HepG2 (cell line): ENCODE measurements around the gene CPVL. TPM values are rescaled to one million over a fixed set of nuclear protein-coding genes. Genes with fewer than 3 reads are reported as not detected.

Source experiments
- ATAC-seq: fragments of 200-7000 bp; cut with Tn5 transposase; 3 replicates; pipeline ENCODE4 v1.9.1; 2020; ENCODE audit warnings: mild to moderate bottlenecking, moderate library complexity
- BruUV-seq: library from RNA; stranded (reverse); fragments of 400-500 nt; replicated peaks from 2 replicates; lab custom pipeline; 2021; lab: Mats Ljungman, UMichigan
- CTCF ChIA-PET: fragments of 300-600 bp; formaldehyde crosslinking; extraction: SDS; loops from one replicate; lab custom pipeline; 2021; ENCODE audit warnings: low total read pairs, inconsistent platforms, low intra/inter-chr PET ratio; lab: Yijun Ruan, JAX
- POLR2A ChIA-PET: fragments of 350-600 bp; sonication (Branson Sonifier 250); formaldehyde crosslinking; loops from one replicate; lab custom pipeline; 2020; ENCODE audit warnings: antibody characterized with exemption, inconsistent platforms; lab: Yijun Ruan, JAX
- DNase-seq: peaks from one replicate; pipeline ENCODE4 v3.0.0-alpha.2; 2015; ENCODE audit warnings: low spot score
- FAIRE-seq: peaks from 3 replicates; lab custom pipeline; 2011; peaks lifted over from hg19 to GRCh38; lab: Jason Lieb, UNC
- H2AFZ ChIP-seq: one replicate; pipeline ENCODE4 v1.6.1; 2011; ENCODE audit warnings: low read length, inconsistent platforms
- H3K27ac ChIP-seq: fragments of 300-600 bp; 3 replicates; pipeline ENCODE4 v1.8.0; 2011; ENCODE audit warnings: mixed run types, mild to moderate bottlenecking, mixed read lengths, low read length, inconsistent platforms; ENCODE audit not compliant: insufficient read depth; ENCODE audit errors: extremely low read length
- H3K27me3 ChIP-seq, 2 experiments: fragments of 200-600 bp in 1 of 2; 2 replicates in 1 of 2; 3 replicates in 1 of 2; pipeline versions ENCODE4 v1.6.0 to v1.8.0; 2011; ENCODE audit warnings: low read length in 2 of 2, mild to moderate bottlenecking in 2 of 2, moderate library complexity in 2 of 2, inconsistent platforms in 1 of 2; ENCODE audit not compliant: insufficient read depth in 2 of 2, control insufficient read depth in 1 of 2
- H3K36me3 ChIP-seq, 2 experiments: fragments of 200-600 bp in 1 of 2; replicated peaks in 1 of 2; 2 replicates in 1 of 2; 3 replicates in 1 of 2; pipeline versions ENCODE4 v1.5.1 to v1.8.0; 2011; ENCODE audit warnings: low read length in 2 of 2, inconsistent platforms in 1 of 2; ENCODE audit not compliant: insufficient read depth in 2 of 2, control insufficient read depth in 1 of 2
- H3K4me1 ChIP-seq: 2 replicates; pipeline ENCODE4 v1.5.1; 2012; ENCODE audit warnings: low read length, inconsistent platforms; ENCODE audit not compliant: insufficient read depth
- H3K4me2 ChIP-seq: 2 replicates; pipeline ENCODE4 v1.6.0; 2011; ENCODE audit warnings: low read depth, low read length, inconsistent platforms
- H3K4me3 ChIP-seq, 3 experiments: fragments of 200-600 bp in 1 of 3; sonication (generic), shearing (Covaris generic) in 1 of 3; replicated peaks in 1 of 3; 2 replicates each; pipeline ENCODE4 v1.5.1; 2011 to 2016; ENCODE audit warnings: low read length in 3 of 3, inconsistent platforms in 2 of 3, low read depth in 2 of 3, mild to moderate bottlenecking in 2 of 3, control low read depth in 1 of 3, mixed read lengths in 1 of 3; ENCODE audit not compliant: insufficient read depth in 1 of 3
- H3K79me2 ChIP-seq: one replicate; pipeline ENCODE4 v1.6.1; 2011; ENCODE audit warnings: low read length, inconsistent platforms; ENCODE audit not compliant: insufficient read depth
- H3K9ac ChIP-seq: 2 replicates; pipeline ENCODE4 v1.6.0; 2011; ENCODE audit warnings: mild to moderate bottlenecking, low read depth, low read length, inconsistent platforms; ENCODE audit not compliant: insufficient read depth
- H3K9me3 ChIP-seq: 2 replicates; pipeline ENCODE4 v1.5.1; 2012; ENCODE audit warnings: mild to moderate bottlenecking, low read length
- H4K20me1 ChIP-seq: 2 replicates; pipeline ENCODE4 v1.6.0; 2011; ENCODE audit warnings: inconsistent platforms, mild to moderate bottlenecking, low read length, moderate library complexity; ENCODE audit not compliant: insufficient read depth
- ELF1 ChIP-seq: sonication (generic); formaldehyde crosslinking; IDR thresholded peaks from 2 replicates; pipeline ENCODE4 v1.4.0; 2020; ENCODE audit warnings: missing genetic modification reagents
- IRF1 ChIP-seq: sonication (generic); formaldehyde crosslinking; IDR thresholded peaks from 2 replicates; pipeline ENCODE4 v1.4.0; 2020; ENCODE audit warnings: low read depth, mild to moderate bottlenecking, missing genetic modification reagents
- IRF9 ChIP-seq: sonication (generic); formaldehyde crosslinking; IDR thresholded peaks from 2 replicates; pipeline ENCODE4 v1.8.0; 2022; ENCODE audit warnings: missing genetic modification reagents, mild to moderate bottlenecking, borderline replicate concordance
- SUZ12 ChIP-seq: fragments of 150-350 bp; IDR thresholded peaks from 2 replicates; pipeline ENCODE4 v1.6.1; 2014; ENCODE audit warnings: low read depth, low read length
- ZNF136 ChIP-seq: sonication (generic); formaldehyde crosslinking; IDR thresholded peaks from 2 replicates; pipeline ENCODE4 v1.8.1; 2022; ENCODE audit warnings: low read depth, mild to moderate bottlenecking, moderate library complexity, missing genetic modification reagents
- ZNF331 ChIP-seq: sonication (generic); formaldehyde crosslinking; IDR thresholded peaks from 2 replicates; pipeline ENCODE4 v1.4.0; 2020; ENCODE audit warnings: missing genetic modification reagents
- ZNF607 ChIP-seq: sonication (generic); formaldehyde crosslinking; IDR thresholded peaks from 2 replicates; pipeline ENCODE4 v1.5.1; 2020; ENCODE audit warnings: missing genetic modification reagents, mild to moderate bottlenecking, borderline replicate concordance
- ZNF878 ChIP-seq: sonication (generic); formaldehyde crosslinking; IDR thresholded peaks from 2 replicates; pipeline ENCODE4 v1.8.1; 2023; ENCODE audit warnings: mild to moderate bottlenecking, missing genetic modification reagents, moderate library complexity
- ZZZ3 ChIP-seq: sonication (generic); formaldehyde crosslinking; IDR thresholded peaks from 2 replicates; pipeline ENCODE4 v1.4.0; 2020; ENCODE audit warnings: missing genetic modification reagents, mild to moderate bottlenecking, borderline replicate concordance
- WGBS: methylation state at CpG from one replicate; pipeline ENCODE4 v1.1.6; 2017; ENCODE audit warnings: low lambda C conversion rate; 5-methylcytosine and 5-hydroxymethylcytosine counted together
- in situ Hi-C: cut with HindIII; loops from 2 replicates; pipeline ENCODE4 v1.10.0; 2017; ENCODE audit warnings: low pct_unique_long_range_greater_than_20kb; ENCODE audit not compliant: extremely low pct_ligation_motif_present
- intact Hi-C: fragments of 100-400 bp; cut with micrococcal nuclease; formaldehyde crosslinking; loops from one replicate; pipeline ENCODE4 v1.10.0; 2022; ENCODE audit not compliant: unreplicated experiment
- polyA plus RNA-seq, 8 experiments: library from polyadenylated mRNA; depleted of rRNA in 3 of 8; stranded (reverse) in 7 of 8; unstranded in 1 of 8; fragments of >200 nt; fragmentation: Illumina TruSeq in 4 of 8; extraction: Trizol in 4 of 8; gene quantifications; 2 replicates each; pipeline versions ENCODE4 v1.2.1 to v1.2.3, GENCODE V29; 2011 to 2016; ENCODE audit warnings: low read depth in 4 of 8, missing spikeins in 1 of 8, mixed read lengths in 1 of 8; ENCODE audit not compliant: insufficient read depth in 1 of 8
- total RNA-seq, 5 experiments: library from RNA; depleted of rRNA; stranded (reverse); fragments of >200 nt; fragmentation: Illumina TruSeq; extraction: Trizol; gene quantifications; 2 replicates each; pipeline ENCODE4 v1.2.3, GENCODE V29; 2016; ENCODE audit warnings: low read depth in 1 of 5
- TF ChIP-seq, protein P1 (sequence below): sonication (generic); formaldehyde crosslinking; IDR thresholded peaks from 2 replicates; pipeline ENCODE4 v1.9.0; 2021; ENCODE audit warnings: missing genetic modification reagents, mild to moderate bottlenecking, borderline replicate concordance
- TF ChIP-seq, protein P2 (sequence below): sonication (generic); formaldehyde crosslinking; conservative IDR thresholded peaks from 2 replicates; pipeline ENCODE4 v1.8.1; 2023; ENCODE audit warnings: missing genetic modification reagents

The CPVL gene
- total and polyA plus RNA-seq, 2 of the 13 experiments (the other 11 are each of a cell fraction or from before 2014, with no cell fraction given) = 59.2 to 294 TPM

GRCh38 chr7:29185613-29186012 lies 39.3 kb upstream of the CPVL start:
- ChIA-PET POLR2A (no interaction called here), CTCF (no interaction called here)
- ATAC-seq (no peak), FAIRE-seq (no peak), DNase-seq (no peak)
- Histone ChIP-seq H2AFZ (no peak overlapping the region), H3K79me2 (no peaks in the 10 kb centered on the region), H3K4me3 (no peak overlapping the region), H3K27ac (no peak overlapping the region), H3K9ac (no peak overlapping the region), H3K9me3 (no peaks in the 10 kb centered on the region), H3K27me3 (no peaks in the 10 kb centered on the region), H3K36me3 (no peaks in the 10 kb centered on the region), H3K4me1 (peaks cover 22% of the 10 kb centered on the region), H4K20me1 (no peaks in the 10 kb centered on the region), H3K4me2 (no peak overlapping the region)
- 97% methylated on average over 6 of the region's 6 CpGs for WGBS
- intact Hi-C loops (no loop called here), in situ Hi-C loops (no loop called here)
- no TSS peak for BruUV-seq
- TF ChIP-seq SUZ12 (no peak), ZZZ3 (CRISPR knock-in tag) (no peak), ZNF878 (no peak), ZNF607 (CRISPR knock-in tag) (no peak), ZNF136 (CRISPR knock-in tag) (no peak), IRF9 (no peak), ZNF331 (CRISPR knock-in tag) (no peak), IRF1 (CRISPR knock-in tag) (no peak), ELF1 (CRISPR knock-in tag) (no peak)
- TF ChIP-seq, protein P1, sequence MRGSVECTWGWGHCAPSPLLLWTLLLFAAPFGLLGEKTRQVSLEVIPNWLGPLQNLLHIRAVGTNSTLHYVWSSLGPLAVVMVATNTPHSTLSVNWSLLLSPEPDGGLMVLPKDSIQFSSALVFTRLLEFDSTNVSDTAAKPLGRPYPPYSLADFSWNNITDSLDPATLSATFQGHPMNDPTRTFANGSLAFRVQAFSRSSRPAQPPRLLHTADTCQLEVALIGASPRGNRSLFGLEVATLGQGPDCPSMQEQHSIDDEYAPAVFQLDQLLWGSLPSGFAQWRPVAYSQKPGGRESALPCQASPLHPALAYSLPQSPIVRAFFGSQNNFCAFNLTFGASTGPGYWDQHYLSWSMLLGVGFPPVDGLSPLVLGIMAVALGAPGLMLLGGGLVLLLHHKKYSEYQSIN = no peak
- TF ChIP-seq, protein P2, sequence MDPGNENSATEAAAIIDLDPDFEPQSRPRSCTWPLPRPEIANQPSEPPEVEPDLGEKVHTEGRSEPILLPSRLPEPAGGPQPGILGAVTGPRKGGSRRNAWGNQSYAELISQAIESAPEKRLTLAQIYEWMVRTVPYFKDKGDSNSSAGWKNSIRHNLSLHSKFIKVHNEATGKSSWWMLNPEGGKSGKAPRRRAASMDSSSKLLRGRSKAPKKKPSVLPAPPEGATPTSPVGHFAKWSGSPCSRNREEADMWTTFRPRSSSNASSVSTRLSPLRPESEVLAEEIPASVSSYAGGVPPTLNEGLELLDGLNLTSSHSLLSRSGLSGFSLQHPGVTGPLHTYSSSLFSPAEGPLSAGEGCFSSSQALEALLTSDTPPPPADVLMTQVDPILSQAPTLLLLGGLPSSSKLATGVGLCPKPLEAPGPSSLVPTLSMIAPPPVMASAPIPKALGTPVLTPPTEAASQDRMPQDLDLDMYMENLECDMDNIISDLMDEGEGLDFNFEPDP (CRISPR knock-in tag) = no peak
